A673 (cell line): Measurements from ENCODE around the gene TRIM66. TPM values are rescaled to one million over a fixed set of nuclear protein-coding genes. Genes with fewer than 3 reads are reported as not detected.

Source experiments
- BruUV-seq: library from RNA; stranded (reverse); fragments of 400-500 nt; replicated peaks from 2 replicates; lab custom pipeline; 2021; lab: Mats Ljungman, UMichigan
- CTCF ChIA-PET: fragments of 300-600 bp; sonication (Branson Sonifier 250); formaldehyde crosslinking; loops from one replicate; lab custom pipeline; 2022; ENCODE audit warnings: antibody characterized with exemption; lab: Charles Lee
- POLR2A ChIA-PET: fragments of 300-600 bp; sonication (Branson Sonifier 250); formaldehyde crosslinking; loops from one replicate; lab custom pipeline; 2022; ENCODE audit warnings: antibody characterized with exemption; ENCODE audit not compliant: low non-redundant PET; lab: Charles Lee
- DNase-seq: peaks from one replicate; pipeline ENCODE4 v3.0.0-alpha.2; 2015; ENCODE audit warnings: low spot score
- H3K27ac ChIP-seq: fragments of 200-600 bp; sonication (generic); 2 replicates; pipeline ENCODE4 v1.5.1; 2016; ENCODE audit warnings: mixed run types, low read depth, mild to moderate bottlenecking, mixed read lengths, antibody characterized with exemption, low read length; ENCODE audit not compliant: poor library complexity, severe bottlenecking
- H3K27me3 ChIP-seq: fragments of 200-600 bp; sonication (generic); replicated peaks from 2 replicates; pipeline ENCODE4 v1.6.1; 2017; ENCODE audit warnings: mixed run types, low read depth, mild to moderate bottlenecking, mixed read lengths, antibody characterized with exemption, low read length; ENCODE audit not compliant: insufficient read depth, poor library complexity
- H3K36me3 ChIP-seq: fragments of 200-600 bp; sonication (generic); 2 replicates; pipeline ENCODE4 v1.6.1; 2016; ENCODE audit warnings: mixed run types, mild to moderate bottlenecking, mixed read lengths, antibody characterized with exemption, low read length; ENCODE audit not compliant: insufficient read depth, poor library complexity, severe bottlenecking
- H3K4me1 ChIP-seq: fragments of 200-600 bp; sonication (generic); 2 replicates; pipeline ENCODE4 v1.6.1; 2017; ENCODE audit warnings: mixed run types, mild to moderate bottlenecking, mixed read lengths, antibody characterized with exemption, low read length; ENCODE audit not compliant: insufficient read depth, poor library complexity, severe bottlenecking
- H3K4me3 ChIP-seq: fragments of 200-600 bp; sonication (generic); 2 replicates; pipeline ENCODE4 v1.5.1; 2016; ENCODE audit warnings: low read depth, mixed run types, mild to moderate bottlenecking, mixed read lengths, low read length; ENCODE audit not compliant: poor library complexity, severe bottlenecking
- H3K9me3 ChIP-seq: fragments of 200-600 bp; sonication (generic); 2 replicates; pipeline ENCODE4 v1.6.1; 2016; ENCODE audit warnings: mixed run types, low read depth, mild to moderate bottlenecking, mixed read lengths, antibody characterized with exemption, low read length; ENCODE audit not compliant: poor library complexity, severe bottlenecking
- CTCF ChIP-seq: fragments of 300-800, 200-600 bp; sonication (generic); conservative IDR thresholded peaks from 2 replicates; pipeline ENCODE4 v1.5.1; 2017; ENCODE audit warnings: low read depth, mild to moderate bottlenecking, antibody characterized with exemption, low read length, moderate library complexity, mixed read lengths
- EZH2 ChIP-seq: fragments of 200-600 bp; sonication (generic); IDR thresholded peaks from 2 replicates; pipeline ENCODE4 v1.6.1; 2017; ENCODE audit warnings: borderline replicate concordance, low read depth, mild to moderate bottlenecking, mixed read lengths, antibody characterized with exemption, low read length; ENCODE audit not compliant: poor library complexity, severe bottlenecking
- intact Hi-C: fragments of 100-400 bp; cut with micrococcal nuclease; formaldehyde crosslinking; loops from one replicate; pipeline ENCODE4 v1.10.0; 2022; ENCODE audit not compliant: unreplicated experiment
- total RNA-seq: library from RNA; stranded (reverse); gene quantifications from 2 replicates; pipeline ENCODE4 v1.2.3, GENCODE V29; 2021

Gene TRIM66
- total RNA-seq, 1 experiment from 2014 or later, result 9.7 TPM

- H3K9me3 ChIP-seq, result no peaks in the 10 kb centered on the region
- H3K27me3 ChIP-seq, result no peaks in the 10 kb centered on the region
- no peak overlapping the region for H3K27ac ChIP-seq
- peaks cover 25% of the 10 kb centered on the region for H3K4me1 ChIP-seq
- intact Hi-C loops, result no loop called here
- peak; percentile 51 for DNase-seq
- TF ChIP-seq EZH2, result no peak
- TF ChIP-seq CTCF, result no peak
- H3K4me3 ChIP-seq, result no peak overlapping the region
- no peaks in the 10 kb centered on the region for H3K36me3 ChIP-seq
- CTCF ChIA-PET, result no interaction called here
- POLR2A ChIA-PET, result no interaction called here
- BruUV-seq, result no TSS peak
Observed at GRCh38 chr11:8719211-8719649, 36.8 kb upstream of the TRIM66 start.

- POLR2A ChIA-PET, result no interaction called here
Observed at GRCh38 chr11:8717876-8718753, 35.6 kb upstream of the TRIM66 start.

DNA sequence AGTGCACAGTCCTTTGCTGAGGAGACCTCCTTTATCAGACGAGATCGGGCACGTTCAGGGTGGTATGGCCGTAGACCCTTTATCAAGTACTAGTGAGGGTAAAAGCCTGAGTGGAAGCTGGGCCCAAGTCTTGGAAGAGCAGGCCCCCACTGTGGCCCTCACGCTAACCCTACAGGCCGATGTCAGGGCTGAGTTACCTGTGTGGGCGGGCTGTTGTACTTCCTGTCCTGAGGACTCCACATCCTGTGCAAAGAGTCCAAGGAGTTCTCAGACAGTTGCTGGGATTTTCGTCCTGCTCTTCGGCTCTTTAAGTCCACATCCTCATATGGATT lies 35.0 kb upstream of the TRIM66 start:
- BruUV-seq, result no TSS peak
- CTCF ChIA-PET, result no interaction called here
- peak overlapping the region; percentile 16 for H3K27ac ChIP-seq
- TF ChIP-seq EZH2 (no peak), CTCF (no peak)
- peaks cover 25% of the 10 kb centered on the region for H3K4me1 ChIP-seq
- no peak overlapping the region for H3K4me3 ChIP-seq
- POLR2A ChIA-PET, result no interaction called here
- no peaks in the 10 kb centered on the region for H3K9me3 ChIP-seq
- no peaks in the 10 kb centered on the region for H3K27me3 ChIP-seq
- DNase-seq, result no peak
- intact Hi-C loops, result no loop called here
- H3K36me3 ChIP-seq, result no peaks in the 10 kb centered on the region

More at GRCh38 chr11:8717876-8718753, 35.6 kb upstream of the TRIM66 start:
- Histone ChIP-seq H3K27me3 (no peaks in the 10 kb centered on the region), H3K4me1 (peaks cover 25% of the 10 kb centered on the region), H3K27ac (peak overlapping the region; percentile 44), H3K4me3 (no peak overlapping the region), H3K9me3 (no peaks in the 10 kb centered on the region), H3K36me3 (no peaks in the 10 kb centered on the region)
- DNase-seq, result peak; percentile 37
- no TSS peak for BruUV-seq
- CTCF ChIA-PET, result no interaction called here
- TF ChIP-seq CTCF (no peak), EZH2 (no peak)
- intact Hi-C loops, result no loop called here
